ENCODE measurements around the gene FADS6.

FADS6 gene

DNA sequence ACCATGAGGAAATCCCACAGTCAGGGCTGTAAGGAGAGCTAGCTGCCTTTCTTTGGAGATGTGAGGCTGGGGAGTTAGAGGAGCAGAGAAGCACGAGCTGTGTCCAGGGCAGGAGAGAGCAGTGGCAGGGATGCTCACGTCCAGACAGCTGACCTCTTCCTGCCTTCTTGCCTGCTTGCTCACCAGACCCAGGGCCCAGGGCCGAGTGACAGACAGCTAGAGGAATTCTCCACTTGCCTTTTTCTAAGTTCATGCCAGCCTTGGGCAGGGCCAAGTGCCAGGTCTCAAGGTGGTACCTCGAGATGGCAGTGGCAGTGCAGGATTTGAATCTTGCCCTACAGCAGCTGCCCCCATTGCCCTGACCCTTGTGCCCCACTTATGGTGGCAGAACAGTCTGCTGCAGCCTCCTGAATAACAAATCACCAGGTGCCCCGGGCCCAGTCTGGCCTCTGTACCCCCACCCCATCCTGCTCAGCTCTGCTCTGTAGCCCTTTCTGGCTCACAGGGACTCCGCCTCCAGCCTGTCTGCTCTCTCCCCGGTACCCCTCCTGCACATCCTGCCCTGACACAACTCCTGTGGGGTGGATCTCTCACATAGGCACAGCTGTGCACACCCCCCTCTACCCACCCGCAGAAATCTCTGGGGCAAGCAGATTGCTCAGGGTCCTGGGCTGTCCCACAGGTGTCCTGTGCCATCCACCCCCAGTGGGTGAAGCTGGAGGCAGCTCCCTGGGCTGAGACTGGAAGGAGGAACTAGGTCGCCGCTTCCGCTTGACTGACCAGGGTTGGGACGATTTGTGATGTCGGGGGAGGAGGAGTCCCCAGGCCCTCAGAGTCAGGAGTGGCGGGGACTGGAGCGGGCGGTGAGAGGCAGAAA is 59.7 kb downstream of the FADS6 start:
- DNase-seq: peak in 33 of 56 donors; percentile 17 to 75 (median 36)

DNA sequence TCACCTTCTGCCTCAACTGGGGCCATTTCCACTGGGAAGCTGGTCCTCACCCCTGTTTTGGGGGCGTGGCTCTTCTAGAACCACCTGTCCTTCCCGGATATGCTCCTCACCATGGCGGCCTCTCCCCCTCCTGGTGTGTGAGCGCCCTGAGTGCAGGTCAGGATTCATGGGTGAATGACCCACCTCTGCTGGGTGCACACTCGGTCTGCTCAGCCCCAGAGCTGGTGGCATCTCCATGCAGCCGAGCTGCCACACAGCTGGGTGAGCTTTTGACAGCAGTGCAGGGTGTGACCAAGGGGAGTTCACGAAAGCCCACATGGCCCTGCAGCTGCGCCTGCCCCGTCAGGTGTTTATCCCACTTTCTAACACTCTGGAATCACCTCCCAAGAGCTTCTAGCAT is 61.0 kb downstream of the FADS6 start:
- DNase-seq: no peak

GRCh38 chr17:74831444-74832146 is 61.8 kb downstream of the FADS6 start:
- DNase-seq: no peak

DNA sequence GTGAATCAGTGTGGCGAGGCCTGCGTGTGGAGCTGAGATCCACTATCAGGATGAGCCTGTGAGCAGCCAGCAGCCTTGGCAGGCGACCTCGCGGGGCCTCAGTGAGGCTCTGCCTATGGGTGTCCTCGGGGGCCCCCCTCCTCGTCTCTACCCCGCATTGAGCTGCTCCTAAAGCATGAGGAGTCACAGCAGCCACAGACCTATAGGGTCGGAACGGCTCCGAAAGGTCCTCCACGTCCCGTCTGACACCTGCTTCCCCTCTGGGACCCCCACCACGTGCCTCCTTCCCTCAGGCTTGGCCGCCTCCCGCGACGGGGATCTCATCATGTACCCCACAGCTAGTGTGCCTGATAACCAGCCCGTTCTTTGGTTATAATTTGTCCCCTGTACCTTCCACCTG is 62.6 kb downstream of the FADS6 start:
- no peak for DNase-seq

- peak in 3 of 56 donors; percentile 15 to 34 (median 24) for DNase-seq
Measured at GRCh38 chr17:74827800-74828199, 65.6 kb downstream of the FADS6 start.
